ENCODE data around the gene ST3GAL3.

ST3GAL3 gene

GRCh38 chr1:43668956-43669355 is 38.4 kb upstream of the ST3GAL3 start:
- DNase-seq (ENCODE audit: low read depth, low spot score) = peak; percentile 12
- CTCF ChIA-PET = interaction anchor here (1.3 kb wide), 1 partner anchor 442 kb away, joined by 3 read pairs; no protein-coding TSS in a partner anchor
- no peak for TF ChIP-seq CTCF (IDR thresholded peaks at IDR 0.05; ENCODE audit: insufficient read depth, low read length, missing control alignments)
- H3K4me3 ChIP-seq (ENCODE audit: low read depth, low read length) = no peak overlapping the region
- POLR2A ChIA-PET = interaction anchor here (2.5 kb wide), 1 partner anchor 19 kb away, joined by 11 read pairs; the partner anchor contains the start of gene KDM4A

- no peak overlapping the region for H3K4me3 ChIP-seq (ENCODE audit: low read depth, low read length)
- POLR2A ChIA-PET = interaction anchor here (2.5 kb wide), 1 partner anchor 20 kb away, joined by 11 read pairs; the partner anchor contains the start of gene KDM4A
- CTCF ChIA-PET = interaction anchor here (1.3 to 2.4 kb wide), 3 partner anchors 116 to 443 kb away, joined by 3 to 10 read pairs (median 3); partner anchors contain the start of gene PTPRF
- DNase-seq (ENCODE audit: low read depth, low spot score) = no peak
- TF ChIP-seq CTCF (IDR thresholded peaks at IDR 0.05; ENCODE audit: insufficient read depth, low read length, missing control alignments) = no peak
Observed at GRCh38 chr1:43669878-43670277, 37.5 kb upstream of the ST3GAL3 start.

DNA sequence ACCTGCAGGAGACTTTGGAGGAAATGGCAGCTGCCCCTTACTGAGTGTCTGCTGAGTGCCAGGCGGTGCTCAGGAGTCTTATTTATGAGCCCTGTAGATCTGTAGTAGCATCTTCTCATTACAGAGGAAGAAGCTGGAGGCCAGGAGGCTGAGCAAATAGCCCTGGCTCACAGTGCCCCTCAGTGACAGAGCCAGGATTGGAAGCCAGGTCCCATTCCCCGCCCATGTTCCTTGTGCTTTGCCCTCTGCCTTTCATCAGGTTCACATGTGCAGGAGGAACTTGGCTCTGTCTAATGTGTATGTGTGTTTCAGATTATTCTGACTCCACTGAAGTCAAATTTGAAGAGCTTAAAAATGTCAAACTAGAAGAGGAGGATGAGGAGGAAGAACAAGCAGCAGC is 36.1 kb upstream of the ST3GAL3 start:
- H3K4me3 ChIP-seq (ENCODE audit: low read depth, low read length) = no peak overlapping the region
- ChIA-PET CTCF (interaction anchor here (1.0 to 2.4 kb wide), 5 partner anchors 10 to 141 kb away, joined by 3 to 10 read pairs (median 5); partner anchors contain the start of gene PTPRF), POLR2A (interaction anchor here (0.7 to 2.9 kb wide), 2 partner anchors 11 to 21 kb away, joined by 3 to 13 read pairs; partner anchors contain the start of gene KDM4A)
- no peak for TF ChIP-seq CTCF (IDR thresholded peaks at IDR 0.05; ENCODE audit: insufficient read depth, low read length, missing control alignments)
- no peak for DNase-seq (ENCODE audit: low read depth, low spot score)

- DNase-seq (ENCODE audit: low read depth, low spot score) = peak; percentile 41
- H3K4me3 ChIP-seq (ENCODE audit: low read depth, low read length) = no peak overlapping the region
- POLR2A ChIA-PET = interaction anchor here (0.7 to 2.9 kb wide), 2 partner anchors 12 to 21 kb away, joined by 3 to 13 read pairs; partner anchors contain the start of gene KDM4A
- CTCF ChIA-PET = interaction anchor here (0.6 to 2.4 kb wide), 6 partner anchors 11 to 142 kb away, joined by 3 to 10 read pairs (median 4); partner anchors contain the start of gene PTPRF
- TF ChIP-seq CTCF (IDR thresholded peaks at IDR 0.05; ENCODE audit: insufficient read depth, low read length, missing control alignments) = no peak
Observed at GRCh38 chr1:43671626-43672330, 35.6 kb upstream of the ST3GAL3 start.

- no peak for TF ChIP-seq CTCF (IDR thresholded peaks at IDR 0.05; ENCODE audit: insufficient read depth, low read length, missing control alignments)
- no peak overlapping the region for H3K4me3 ChIP-seq (ENCODE audit: low read depth, low read length)
- ChIA-PET POLR2A (interaction anchor here (2.9 kb wide), 1 partner anchor 23 kb away, joined by 13 read pairs; the partner anchor contains the start of gene KDM4A), CTCF (interaction anchor here (1.0 to 1.9 kb wide), 5 partner anchors 14 to 261 kb away, joined by 3 to 8 read pairs (median 3); no protein-coding TSS in a partner anchor)
- DNase-seq (ENCODE audit: low read depth, low spot score) = no peak
Observed at GRCh38 chr1:43673261-43673660, 34.1 kb upstream of the ST3GAL3 start.

GRCh38 chr1:43678940-43679339 is 28.4 kb upstream of the ST3GAL3 start:
- ChIA-PET POLR2A (interaction anchor here (1.6 kb wide), 1 partner anchor 29 kb away, joined by 5 read pairs; the partner anchor contains the start of gene KDM4A), CTCF (no interaction called here)
- H3K4me3 ChIP-seq (ENCODE audit: low read depth, low read length) = no peak overlapping the region
- TF ChIP-seq CTCF (IDR thresholded peaks at IDR 0.05; ENCODE audit: insufficient read depth, low read length, missing control alignments) = no peak
- no peak for DNase-seq (ENCODE audit: low read depth, low spot score)

Measured in AG04449 (cell line).